Measurements from ENCODE around the gene CEMP1.
"Not testable (repeated sequence)": the region's sequence is repeated elsewhere in the genome, so short reads cannot be mapped to it uniquely, and the experiment has no call there.

Gene CEMP1

DNA sequence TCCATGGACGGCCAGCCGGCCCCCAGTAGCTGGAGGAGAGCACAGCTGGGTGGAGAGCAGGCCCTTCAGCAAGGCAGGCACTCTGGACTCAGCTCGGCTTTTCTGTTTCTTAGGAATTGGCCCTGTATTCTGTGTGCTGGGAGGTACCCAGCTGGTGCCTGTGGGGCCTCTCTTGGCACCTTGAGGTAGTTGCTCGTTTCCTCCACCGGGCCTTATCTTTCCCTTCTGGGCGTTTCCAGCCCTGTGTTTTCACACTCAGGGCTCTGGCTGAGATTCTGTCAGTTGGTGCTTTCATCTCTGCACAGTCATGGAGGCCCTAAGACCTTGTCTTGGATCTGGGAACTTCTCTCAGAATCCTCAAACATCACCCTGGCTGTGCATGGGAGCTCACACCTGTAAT is 36.3 kb upstream of the CEMP1 start:
- H4K20me1 ChIP-seq (ENCODE audit: control insufficient read depth, insufficient read depth, low read depth, low read length); H3K4me1 ChIP-seq (ENCODE audit: control insufficient read depth, low read length); H3K79me2 ChIP-seq (ENCODE audit: control insufficient read depth, low read length); H3K4me2 ChIP-seq (ENCODE audit: low read length); H3K27ac ChIP-seq (ENCODE audit: low read depth, low read length); H3K9me3 ChIP-seq (ENCODE audit: control insufficient read depth, insufficient read depth, low read length); H3K36me3 ChIP-seq (ENCODE audit: control insufficient read depth, low read length); H3K9me2 ChIP-seq (replicated peaks; ENCODE audit: control insufficient read depth, low read length); H3F3A ChIP-seq (ENCODE audit: control insufficient read depth, insufficient read depth); H3K4me3 ChIP-seq (ENCODE audit: low read length); H3K27me3 ChIP-seq (ENCODE audit: control insufficient read depth, low read length): not testable (repeated sequence)

DNA sequence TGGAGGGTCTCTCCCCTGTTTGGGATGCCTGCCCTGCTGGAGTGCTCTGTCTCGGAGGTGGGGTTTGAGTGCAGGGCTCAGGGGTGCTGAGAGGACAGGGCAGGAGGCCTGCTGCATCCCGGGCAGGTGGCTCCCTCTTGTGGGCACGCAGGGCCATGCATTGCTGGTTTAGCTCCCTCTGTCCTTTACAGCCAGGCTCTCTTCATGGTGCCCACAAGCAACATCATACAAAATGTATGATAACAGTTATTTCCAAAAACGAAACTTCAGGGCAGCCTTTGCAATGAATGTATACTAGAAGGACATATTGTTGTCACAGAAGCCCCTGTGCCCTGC is 29.6 kb upstream of the CEMP1 start:
- H3K4me1 ChIP-seq (ENCODE audit: control insufficient read depth, low read length) = not testable (repeated sequence)

DNA sequence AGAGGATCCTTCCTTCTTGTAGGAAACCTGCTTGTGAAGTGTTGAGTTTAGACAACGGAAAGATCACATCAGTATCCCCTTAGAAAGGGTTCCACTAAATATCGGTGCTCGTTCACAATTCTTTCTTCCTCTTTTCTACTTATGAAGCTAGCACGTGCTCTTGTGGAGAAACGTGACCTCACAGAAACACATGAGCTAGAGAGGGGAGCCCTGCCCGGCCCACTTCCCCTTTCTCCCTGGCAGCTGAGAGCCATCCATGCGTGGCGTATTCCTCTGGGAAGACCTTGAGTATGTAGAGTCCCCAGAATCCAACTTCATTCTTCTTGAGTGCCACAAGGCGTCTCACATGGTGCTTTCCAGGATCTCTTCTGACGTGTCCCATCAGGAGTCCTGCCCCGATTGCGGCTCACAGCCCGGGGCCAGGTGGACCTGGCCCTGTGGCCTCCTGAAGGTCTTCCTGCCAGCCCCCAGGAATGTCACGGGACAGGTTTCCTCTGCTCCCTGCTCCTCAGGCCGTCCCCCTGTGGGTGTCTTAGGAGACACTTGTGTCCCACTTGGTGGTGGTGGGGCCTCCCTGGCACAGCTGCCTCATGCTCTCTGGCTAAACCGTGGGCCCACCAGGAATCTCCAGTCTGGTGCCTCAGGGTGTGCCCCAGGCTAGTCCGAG is 29.1 kb upstream of the CEMP1 start:
- H3K9me2 ChIP-seq (replicated peaks; ENCODE audit: control insufficient read depth, low read length) = not testable (repeated sequence)

More for the DNA sequence above, 29.6 kb upstream of the CEMP1 start:
- not testable (repeated sequence) for H3K9me2 ChIP-seq (replicated peaks; ENCODE audit: control insufficient read depth, low read length); H3F3A ChIP-seq (ENCODE audit: control insufficient read depth, insufficient read depth); H3K9me3 ChIP-seq (ENCODE audit: control insufficient read depth, insufficient read depth, low read length); H3K4me3 ChIP-seq (ENCODE audit: low read length); H4K20me1 ChIP-seq (ENCODE audit: control insufficient read depth, insufficient read depth, low read depth, low read length); H3K27ac ChIP-seq (ENCODE audit: low read depth, low read length); H3K4me2 ChIP-seq (ENCODE audit: low read length); H3K36me3 ChIP-seq (ENCODE audit: control insufficient read depth, low read length); H3K79me2 ChIP-seq (ENCODE audit: control insufficient read depth, low read length); H3K27me3 ChIP-seq (ENCODE audit: control insufficient read depth, low read length)

DNA sequence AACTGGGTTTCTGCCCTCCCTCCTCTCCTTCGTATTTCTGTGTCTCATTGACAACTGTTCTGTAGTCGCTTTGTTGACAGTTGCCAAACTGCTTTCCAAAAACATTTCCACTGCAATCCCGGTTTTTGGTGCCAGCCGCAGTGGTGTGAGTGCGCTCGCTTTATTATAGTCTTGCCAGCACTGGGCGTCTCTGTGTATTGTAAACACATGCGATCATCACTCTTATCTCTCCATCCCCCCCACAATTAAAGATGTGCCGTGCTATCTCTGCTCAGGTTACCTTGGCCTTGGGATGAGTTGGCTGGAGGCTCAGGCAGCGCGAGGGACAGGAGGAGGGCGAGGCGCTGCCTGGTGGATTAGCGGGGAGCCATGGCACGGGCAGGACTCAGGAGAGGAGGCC is 25.9 kb upstream of the CEMP1 start:
- H3K4me3 ChIP-seq (ENCODE audit: low read length); H3K9me3 ChIP-seq (ENCODE audit: control insufficient read depth, insufficient read depth, low read length); H3K9me2 ChIP-seq (replicated peaks; ENCODE audit: control insufficient read depth, low read length); H3K27ac ChIP-seq (ENCODE audit: low read depth, low read length); H3K4me2 ChIP-seq (ENCODE audit: low read length); H3K36me3 ChIP-seq (ENCODE audit: control insufficient read depth, low read length); H3F3A ChIP-seq (ENCODE audit: control insufficient read depth, insufficient read depth); H3K79me2 ChIP-seq (ENCODE audit: control insufficient read depth, low read length); H3K4me1 ChIP-seq (ENCODE audit: control insufficient read depth, low read length); H4K20me1 ChIP-seq (ENCODE audit: control insufficient read depth, insufficient read depth, low read depth, low read length); H3K27me3 ChIP-seq (ENCODE audit: control insufficient read depth, low read length): not testable (repeated sequence)

More for the DNA sequence above, 29.1 kb upstream of the CEMP1 start:
- H4K20me1 ChIP-seq (ENCODE audit: control insufficient read depth, insufficient read depth, low read depth, low read length); H3K4me3 ChIP-seq (ENCODE audit: low read length); H3K9me3 ChIP-seq (ENCODE audit: control insufficient read depth, insufficient read depth, low read length); H3K4me1 ChIP-seq (ENCODE audit: control insufficient read depth, low read length); H3K27me3 ChIP-seq (ENCODE audit: control insufficient read depth, low read length); H3K36me3 ChIP-seq (ENCODE audit: control insufficient read depth, low read length); H3K79me2 ChIP-seq (ENCODE audit: control insufficient read depth, low read length); H3F3A ChIP-seq (ENCODE audit: control insufficient read depth, insufficient read depth): not testable (repeated sequence)
- Histone ChIP-seq H3K4me2 (ENCODE audit: low read length) (peak overlapping the region; percentile 34; the same call in 1 of the 2 replicates), H3K27ac (ENCODE audit: low read depth, low read length) (peak overlapping the region; percentile 46)

- H3K79me2 ChIP-seq (ENCODE audit: control insufficient read depth, low read length); H4K20me1 ChIP-seq (ENCODE audit: control insufficient read depth, insufficient read depth, low read depth, low read length); H3K27ac ChIP-seq (ENCODE audit: low read depth, low read length); H3F3A ChIP-seq (ENCODE audit: control insufficient read depth, insufficient read depth); H3K9me2 ChIP-seq (replicated peaks; ENCODE audit: control insufficient read depth, low read length); H3K4me1 ChIP-seq (ENCODE audit: control insufficient read depth, low read length); H3K9me3 ChIP-seq (ENCODE audit: control insufficient read depth, insufficient read depth, low read length); H3K4me2 ChIP-seq (ENCODE audit: low read length); H3K36me3 ChIP-seq (ENCODE audit: control insufficient read depth, low read length); H3K27me3 ChIP-seq (ENCODE audit: control insufficient read depth, low read length); H3K4me3 ChIP-seq (ENCODE audit: low read length): not testable (repeated sequence)
Measured at GRCh38 chr16:2554709-2555425, 23.7 kb upstream of the CEMP1 start.

GRCh38 chr16:2551420-2551889 is 20.2 kb upstream of the CEMP1 start:
- H3K4me2 ChIP-seq (ENCODE audit: low read length); H4K20me1 ChIP-seq (ENCODE audit: control insufficient read depth, insufficient read depth, low read depth, low read length); H3K36me3 ChIP-seq (ENCODE audit: control insufficient read depth, low read length); H3K4me1 ChIP-seq (ENCODE audit: control insufficient read depth, low read length); H3K27me3 ChIP-seq (ENCODE audit: control insufficient read depth, low read length); H3K4me3 ChIP-seq (ENCODE audit: low read length); H3K79me2 ChIP-seq (ENCODE audit: control insufficient read depth, low read length); H3F3A ChIP-seq (ENCODE audit: control insufficient read depth, insufficient read depth); H3K27ac ChIP-seq (ENCODE audit: low read depth, low read length); H3K9me2 ChIP-seq (replicated peaks; ENCODE audit: control insufficient read depth, low read length); H3K9me3 ChIP-seq (ENCODE audit: control insufficient read depth, insufficient read depth, low read length): not testable (repeated sequence)

GRCh38 chr16:2550283-2550878 is 19.2 kb upstream of the CEMP1 start:
- H3K79me2 ChIP-seq (ENCODE audit: control insufficient read depth, low read length) = peaks cover 20% of the 10 kb centered on the region
- not testable (repeated sequence) for H3K27me3 ChIP-seq (ENCODE audit: control insufficient read depth, low read length); H3K9me3 ChIP-seq (ENCODE audit: control insufficient read depth, insufficient read depth, low read length)

DNA sequence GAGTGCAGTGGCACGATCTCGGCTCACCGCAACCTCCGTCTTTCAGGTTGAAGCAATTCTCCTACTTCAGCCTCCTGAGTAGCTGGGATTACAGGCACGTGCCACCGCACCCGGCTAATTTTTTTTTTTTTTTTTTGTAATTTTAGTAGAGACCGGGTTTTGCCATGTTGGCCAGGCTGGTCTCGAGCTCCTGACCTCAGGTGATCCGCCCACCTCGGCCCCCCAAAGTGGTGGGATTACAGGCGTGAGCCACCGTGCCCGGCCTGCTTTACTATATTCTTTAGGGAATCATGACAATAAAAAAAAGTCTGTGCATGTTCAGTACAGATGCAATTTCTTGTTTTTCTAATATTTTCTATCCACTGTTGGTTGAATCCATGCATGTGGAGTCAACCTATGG is 12.6 kb upstream of the CEMP1 start:
- H3F3A ChIP-seq (ENCODE audit: control insufficient read depth, insufficient read depth); H3K4me2 ChIP-seq (ENCODE audit: low read length); H4K20me1 ChIP-seq (ENCODE audit: control insufficient read depth, insufficient read depth, low read depth, low read length); H3K27me3 ChIP-seq (ENCODE audit: control insufficient read depth, low read length); H3K9me2 ChIP-seq (replicated peaks; ENCODE audit: control insufficient read depth, low read length); H3K4me3 ChIP-seq (ENCODE audit: low read length); H3K9me3 ChIP-seq (ENCODE audit: control insufficient read depth, insufficient read depth, low read length); H3K27ac ChIP-seq (ENCODE audit: low read depth, low read length): not testable (repeated sequence)
- Histone ChIP-seq H3K36me3 (ENCODE audit: control insufficient read depth, low read length) (peaks cover 17% of the 10 kb centered on the region), H3K79me2 (ENCODE audit: control insufficient read depth, low read length) (peaks cover 66% of the 10 kb centered on the region), H3K4me1 (ENCODE audit: control insufficient read depth, low read length) (peaks cover 28% of the 10 kb centered on the region)

More at GRCh38 chr16:2550283-2550878, 19.2 kb upstream of the CEMP1 start:
- H4K20me1 ChIP-seq (ENCODE audit: control insufficient read depth, insufficient read depth, low read depth, low read length); H3K27ac ChIP-seq (ENCODE audit: low read depth, low read length); H3F3A ChIP-seq (ENCODE audit: control insufficient read depth, insufficient read depth); H3K4me1 ChIP-seq (ENCODE audit: control insufficient read depth, low read length); H3K4me2 ChIP-seq (ENCODE audit: low read length); H3K9me2 ChIP-seq (replicated peaks; ENCODE audit: control insufficient read depth, low read length); H3K4me3 ChIP-seq (ENCODE audit: low read length); H3K36me3 ChIP-seq (ENCODE audit: control insufficient read depth, low read length): not testable (repeated sequence)
